IPS-18c (cell line): Measurements from ENCODE around the gene THSD4.

Source experiments
- H3K4me3 ChIP-seq: 2 replicates; pipeline ENCODE4 v1.7.0; 2013; ENCODE audit warnings: low read depth, mild to moderate bottlenecking, low read length, moderate library complexity; ENCODE audit not compliant: insufficient read depth
- H3K9me3 ChIP-seq: one replicate; pipeline ENCODE4 v1.6.1; 2013; ENCODE audit warnings: mild to moderate bottlenecking, low read length, moderate library complexity; ENCODE audit not compliant: control insufficient read depth, insufficient read depth

The THSD4 gene

GRCh38 chr15:71822890-71823630 lies 707.8 kb downstream of the THSD4 start:
- Histone ChIP-seq H3K9me3 (peaks cover 9% of the 10 kb centered on the region), H3K4me3 (no peak overlapping the region)

GRCh38 chr15:71823801-71824200 lies 708.5 kb downstream of the THSD4 start:
- peaks cover 9% of the 10 kb centered on the region for H3K9me3 ChIP-seq
- H3K4me3 ChIP-seq = no peak overlapping the region

GRCh38 chr15:71825021-71825730 lies 709.9 kb downstream of the THSD4 start:
- Histone ChIP-seq H3K9me3 (peaks cover 5% of the 10 kb centered on the region), H3K4me3 (no peak overlapping the region)

- Histone ChIP-seq H3K9me3 (peaks cover 5% of the 10 kb centered on the region), H3K4me3 (no peak overlapping the region)
These were observed 710.9 kb downstream of the THSD4 start for GRCh38 chr15:71826196-71826595.

GRCh38 chr15:71830981-71831380 lies 715.7 kb downstream of the THSD4 start:
- no peak overlapping the region for H3K4me3 ChIP-seq
- no peaks in the 10 kb centered on the region for H3K9me3 ChIP-seq
